Embryonic facial prominence (tissue), 1 donor: ENCODE data around the gene ABHD11.
A peak's percentile ranks its signal among the peaks of the same experiment; 100 is the strongest.

Experiments used
- DNase-seq: peaks from one replicate; pipeline ENCODE4 v3.0.0-alpha.2; 2016; ENCODE audit errors: extremely low spot score

The ABHD11 gene

DNA sequence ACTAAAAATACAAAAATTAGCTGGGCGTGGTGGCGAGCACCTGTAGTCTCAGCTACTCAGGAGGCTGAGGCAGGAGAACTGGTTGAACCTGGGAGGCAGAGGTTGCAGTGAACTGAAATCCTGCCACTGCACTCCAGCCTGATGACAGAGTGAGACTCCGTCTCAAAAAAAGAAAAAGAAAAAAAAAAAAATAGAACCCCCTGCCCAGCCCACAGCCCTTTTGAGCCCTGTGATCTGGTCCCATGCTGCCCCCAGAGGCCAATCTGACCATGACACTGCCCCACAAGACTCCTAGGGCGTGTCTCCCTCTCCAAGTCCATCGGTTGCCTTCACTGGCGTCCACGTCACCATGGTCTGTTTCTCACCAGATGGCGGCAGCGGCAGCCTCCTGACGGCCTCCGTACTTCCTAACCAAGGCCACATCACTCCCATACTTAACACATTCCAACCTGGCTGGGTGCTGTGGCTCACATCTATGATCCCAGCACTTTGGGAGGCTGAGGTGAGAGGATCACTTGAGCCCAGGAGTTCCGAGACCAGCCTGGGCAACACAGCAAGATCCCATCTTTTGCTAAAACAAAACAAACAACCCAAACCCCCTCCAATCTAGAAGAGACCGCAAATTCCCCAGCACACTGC lies 37.1 kb downstream of the ABHD11 start:
- no peak for DNase-seq

- DNase-seq: peak; percentile 48
Observed at GRCh38 chr7:73700581-73701134, 37.9 kb downstream of the ABHD11 start.

GRCh38 chr7:73700069-73700423 lies 38.6 kb downstream of the ABHD11 start:
- no peak for DNase-seq

GRCh38 chr7:73699370-73700068 lies 39.1 kb downstream of the ABHD11 start:
- DNase-seq: no peak

DNA sequence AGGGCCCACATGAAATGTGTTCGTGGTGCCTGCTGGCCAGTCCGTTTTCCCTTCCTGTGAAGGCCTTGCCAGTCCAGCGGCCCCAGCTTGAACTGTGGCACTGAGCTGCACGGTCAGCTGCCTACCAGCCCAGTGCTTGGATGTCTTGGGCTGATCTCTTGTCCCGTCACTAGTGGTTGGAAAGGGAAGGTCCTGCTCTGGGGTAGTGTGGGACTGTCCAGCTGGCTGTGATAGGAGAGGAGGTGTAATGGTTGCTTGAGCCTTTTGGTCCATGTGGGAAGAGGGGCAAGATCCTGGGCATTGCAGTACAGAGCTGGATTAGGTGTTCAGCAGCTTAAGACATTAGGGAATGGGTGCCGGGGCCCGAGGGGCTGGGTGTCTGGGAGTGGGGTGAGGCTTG lies 40.2 kb downstream of the ABHD11 start:
- DNase-seq: no peak

- DNase-seq: no peak
Observed at GRCh38 chr7:73696372-73696771, 42.2 kb downstream of the ABHD11 start.

DNA sequence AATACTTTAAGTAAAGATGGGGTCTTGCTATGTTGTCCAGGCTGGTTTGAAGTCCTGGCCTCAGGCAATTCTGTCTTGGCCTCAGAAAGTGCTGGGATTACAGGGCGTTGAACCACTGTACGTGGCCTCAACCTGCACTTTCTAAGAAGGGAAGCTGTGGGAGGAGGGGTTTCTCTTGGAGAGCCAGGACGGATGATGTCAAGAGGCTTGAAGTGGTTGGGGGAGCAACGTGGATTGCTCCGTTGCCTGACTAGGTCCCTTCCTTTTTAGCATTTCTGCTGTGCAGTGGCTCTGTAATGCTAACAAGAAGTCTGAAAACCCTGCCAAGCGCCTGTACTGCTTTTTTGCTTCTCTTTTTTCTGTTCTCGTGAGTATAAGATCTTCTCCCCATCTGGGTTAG lies 48.0 kb downstream of the ABHD11 start:
- no peak for DNase-seq

- no peak for DNase-seq
Observed at GRCh38 chr7:73688288-73688687, 50.3 kb downstream of the ABHD11 start.
